ENCODE measurements around the gene SERPINB3. TPM values are rescaled to one million over a fixed set of nuclear protein-coding genes. Genes with fewer than 3 reads are reported as not detected.

SERPINB3 gene
- total and polyA plus RNA-seq, 2 of the 8 experiments (the other 6 are each of a cell fraction or from before 2014, with no cell fraction given) = 0.17 to 0.18 TPM

- Histone ChIP-seq H3K79me2 (ENCODE audit: control insufficient read depth in 1 of 2, insufficient read depth in 2 of 2, low read length in 2 of 2) (no peaks in the 10 kb centered on the region), H2BK20ac (ENCODE audit: low read length) (no peak overlapping the region), H3K4me3 (ENCODE audit: extremely low read depth in 1 of 4, insufficient read depth in 2 of 4, low read depth in 3 of 4, low read length in 4 of 4) (no peak overlapping the region), H3K36me3 (ENCODE audit: control insufficient read depth in 2 of 4, insufficient read depth in 4 of 4, low read length in 3 of 4) (no peaks in the 10 kb centered on the region), H3K4me1 (replicated peaks in 1 of 4; ENCODE audit: control insufficient read depth in 3 of 4, insufficient read depth in 4 of 4, low read length in 3 of 4) (peaks cover 1 to 6% (median 5%) of the 10 kb centered on the region in 4 experiments; a peak in 4 of 7 replicates), H3K4ac (replicated peaks; ENCODE audit: insufficient read length, low read depth, low read length) (no peak overlapping the region), H2AFZ (ENCODE audit: low read length) (0 out of 2 replicates have a peak overlapping the region, but pooled peaks have one; percentile 9), H2BK5ac (ENCODE audit: low read depth, low read length) (no peak overlapping the region), H3K23me2 (ENCODE audit: low read depth, low read length) (no peaks in the 10 kb centered on the region; the same call in 1 of the 2 replicates), H3K4me2 (ENCODE audit: insufficient read depth in 1 of 2, low read depth in 2 of 2, low read length in 2 of 2) (peak overlapping the region in 1 of 2 experiments; percentile 27; a peak in 2 of 4 replicates), H3K79me1 (ENCODE audit: low read depth, low read length) (no peaks in the 10 kb centered on the region), H4K8ac (ENCODE audit: extremely low read depth, insufficient read depth, low read length) (no peak overlapping the region), H2AK5ac (ENCODE audit: low read depth, low read length) (no peak overlapping the region), H3K27ac (ENCODE audit: low read depth, low read length) (no peak overlapping the region), H3K56ac (replicated peaks; ENCODE audit: insufficient read length, low read depth, low read length) (no peak overlapping the region), H3K14ac (ENCODE audit: insufficient read length) (no peak overlapping the region), H3K9me3 (ENCODE audit: insufficient read depth in 2 of 2, low read depth in 1 of 2, low read length in 1 of 2) (no peaks in the 10 kb centered on the region), H3K23ac (ENCODE audit: insufficient read length) (no peak overlapping the region), H3K9ac (replicated peaks in 1 of 4; ENCODE audit: extremely low read depth in 1 of 4, low read depth in 3 of 4, low read length in 3 of 4) (no peak overlapping the region), H3K27me3 (replicated peaks in 1 of 4; ENCODE audit: control insufficient read depth in 3 of 4, extremely low read depth in 1 of 4, insufficient read depth in 3 of 4, low read length in 3 of 4) (no peaks in the 10 kb centered on the region), H2BK120ac (replicated peaks; ENCODE audit: low read depth, low read length) (no peak overlapping the region), H2BK15ac (ENCODE audit: low read length) (no peak overlapping the region), H4K91ac (replicated peaks; ENCODE audit: insufficient read length, low read length) (no peak overlapping the region), H2BK12ac (ENCODE audit: low read depth, low read length) (no peak overlapping the region), H3K18ac (ENCODE audit: extremely low read depth, low read length) (no peak overlapping the region; the same call in 1 of the 2 replicates), H4K20me1 (replicated peaks in 1 of 2; ENCODE audit: control insufficient read depth in 1 of 2, insufficient read depth in 2 of 2, low read length in 2 of 2) (no peaks in the 10 kb centered on the region), H4K5ac (ENCODE audit: insufficient read length, low read depth, low read length) (no peak overlapping the region)
- FAIRE-seq (peak; percentile 48), DNase-seq (ENCODE audit: low read depth in 1 of 2, low spot score in 2 of 2) (peak in 1 of 2 experiments; percentile 15)
- CTCF ChIA-PET (ENCODE audit: partially characterized antibody) = interaction anchor here (0.5 to 2.0 kb wide), 4 partner anchors 8 to 105 kb away, joined by 3 to 10 read pairs (median 4); no protein-coding TSS in a partner anchor
- 61% methylated on average over 2 of the region's 2 CpGs; no CpG with 5 or more reads in 1 of the 2 experiments for WGBS, 2 experiments (ENCODE audit: extremely low coverage in 1 of 2, insufficient coverage in 1 of 2, insufficient read length in 1 of 2, insufficient replicate concordance in 2 of 2, low coverage in 1 of 2, low lambda C conversion rate in 2 of 2, missing lambda C conversion rate in 1 of 2)
- POLR2A ChIA-PET (ENCODE audit: partially characterized antibody) = no interaction called here
- TF ChIP-seq EGR1 (IDR thresholded peaks at IDR 0.05; ENCODE audit: borderline replicate concordance, low read depth, low read length) (no peak), CHD1 (IDR thresholded peaks at IDR 0.05; ENCODE audit: low read depth, low read length) (no peak), TAF1 (IDR thresholded peaks at IDR 0.05; ENCODE audit: low read depth, low read length) (no peak), SP4 (IDR thresholded peaks at IDR 0.05; ENCODE audit: low read length) (no peak), KDM1A (IDR thresholded peaks at IDR 0.05; ENCODE audit: borderline replicate concordance, low read length) (no peak), RFX5 (IDR thresholded peaks at IDR 0.05; ENCODE audit: borderline replicate concordance, low read depth, low read length) (no peak), NANOG (IDR thresholded peaks at IDR 0.05; ENCODE audit: insufficient read depth, low read depth, low read length, poor library complexity, severe bottlenecking) (no peak), CEBPB (IDR thresholded peaks at IDR 0.05; ENCODE audit: low read depth, low read length) (0 out of 2 replicates have a peak, but pooled peaks have one; percentile 40), KDM5A (IDR thresholded peaks at IDR 0.05; ENCODE audit: low read length) (no peak), TEAD4 (IDR thresholded peaks at IDR 0.05; ENCODE audit: low read depth, low read length) (peak; percentile 70), USF2 (IDR thresholded peaks at IDR 0.05; ENCODE audit: low read length) (no peak), KDM4A (IDR thresholded peaks at IDR 0.05; ENCODE audit: low read depth, low read length, severe bottlenecking) (no peak), SUZ12 (IDR thresholded peaks at IDR 0.05; ENCODE audit: low read length) (no peak)
These were observed 21.5 kb upstream of the SERPINB3 start for GRCh38 chr18:63683152-63683551.
